ELF-1 (cell line): ENCODE results near the gene HNRNPH3.
"Not testable (repeated sequence)": the region's sequence is repeated elsewhere in the genome, so short reads cannot be mapped to it uniquely, and the experiment has no call there.

Experiments
- DNase-seq: peaks from one replicate; pipeline ENCODE4 v3.0.0-alpha.2; 2016; ENCODE audit warnings: low read depth, low spot score

HNRNPH3 gene, protein sequence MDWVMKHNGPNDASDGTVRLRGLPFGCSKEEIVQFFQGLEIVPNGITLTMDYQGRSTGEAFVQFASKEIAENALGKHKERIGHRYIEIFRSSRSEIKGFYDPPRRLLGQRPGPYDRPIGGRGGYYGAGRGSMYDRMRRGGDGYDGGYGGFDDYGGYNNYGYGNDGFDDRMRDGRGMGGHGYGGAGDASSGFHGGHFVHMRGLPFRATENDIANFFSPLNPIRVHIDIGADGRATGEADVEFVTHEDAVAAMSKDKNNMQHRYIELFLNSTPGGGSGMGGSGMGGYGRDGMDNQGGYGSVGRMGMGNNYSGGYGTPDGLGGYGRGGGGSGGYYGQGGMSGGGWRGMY

DNA sequence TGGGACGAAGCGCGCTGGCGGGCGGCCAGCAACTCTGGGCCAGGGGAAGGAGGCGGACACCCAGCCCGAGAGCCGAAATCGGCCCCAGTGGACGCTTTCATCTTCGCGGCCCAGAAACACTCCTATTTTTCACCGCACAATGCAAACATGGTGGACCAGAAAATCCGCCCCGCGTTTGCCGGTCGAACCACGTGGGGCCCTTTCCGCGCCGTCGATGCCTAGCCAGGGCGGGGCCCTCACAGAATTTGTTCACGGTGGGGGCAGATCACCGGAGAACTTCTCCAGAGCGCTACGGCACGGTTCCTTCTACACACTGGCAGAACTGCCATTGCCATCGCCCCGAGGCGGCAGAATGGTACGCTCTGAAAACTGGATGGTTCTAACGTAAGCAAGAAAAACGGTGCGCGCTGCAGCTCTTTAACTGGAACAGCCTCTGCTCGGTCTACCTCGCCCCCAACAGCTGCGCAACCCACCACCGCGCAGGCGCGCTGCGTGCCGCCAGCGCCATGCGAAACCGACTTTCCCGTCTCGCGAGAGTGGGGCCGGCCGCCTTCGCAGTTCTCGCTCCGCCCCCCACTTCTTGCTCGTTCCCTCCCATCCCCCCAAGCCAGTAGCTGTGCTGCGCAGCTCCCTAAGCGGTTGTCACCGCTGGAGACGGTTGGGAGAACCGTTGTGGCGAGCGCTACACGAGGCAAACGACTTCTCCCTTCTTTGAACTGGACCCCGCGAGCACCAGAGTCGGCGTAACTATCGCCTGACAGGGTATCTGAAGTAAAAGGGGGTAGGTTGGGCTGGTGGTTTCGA lies at the start of gene HNRNPH3:
Gene HNRNPH3, plus strand, starts transcription at position 610 of the 804 bp plus-strand sequence. CDS start 5,158 bp downstream, outside the sequence.
- peak; percentile 99 for DNase-seq

DNA sequence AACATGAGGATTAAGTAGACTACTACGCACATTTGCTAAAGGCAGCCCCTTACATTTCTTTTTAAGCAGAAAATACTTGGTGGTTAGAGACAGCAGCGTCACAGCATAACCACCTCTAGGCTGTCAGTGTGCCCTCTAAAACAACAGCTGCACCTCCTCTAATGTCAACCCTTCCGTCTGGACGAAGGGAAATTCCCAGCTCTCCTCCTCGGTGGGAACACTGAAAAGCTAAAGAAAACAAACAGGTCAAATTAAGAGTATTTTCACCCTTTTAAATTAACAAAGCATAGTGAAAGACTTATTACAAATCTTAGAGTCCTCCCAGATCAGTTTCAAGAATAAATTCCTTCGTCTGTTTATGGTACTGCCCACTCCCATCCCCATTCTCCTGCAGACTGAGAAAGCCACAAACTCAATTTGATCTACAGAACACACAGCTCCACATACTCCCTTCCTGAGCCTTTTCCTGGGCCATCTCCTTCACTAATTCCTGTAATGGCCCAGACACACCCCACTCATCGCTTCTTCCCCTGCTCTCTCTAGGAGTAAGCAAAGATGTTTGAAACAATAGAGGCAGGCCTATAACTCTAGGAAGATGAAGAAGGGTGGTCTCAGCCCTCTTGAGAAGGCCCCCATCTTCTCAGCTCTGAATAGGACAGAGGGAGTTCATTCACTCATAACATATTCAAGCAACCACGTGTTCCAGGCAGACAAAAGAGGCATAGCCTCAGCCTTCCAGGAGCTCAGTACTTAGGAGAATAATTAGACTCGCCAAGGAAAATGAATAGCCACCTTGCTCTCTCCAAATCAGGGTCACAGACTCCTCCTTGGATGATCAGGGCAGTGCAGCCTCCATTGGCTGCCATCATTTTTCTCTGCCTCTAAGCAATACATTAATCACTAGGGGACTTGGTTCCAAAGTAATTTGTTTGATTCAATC lies 47.5 kb upstream of the HNRNPH3 start:
- DNase-seq, result no peak

DNA sequence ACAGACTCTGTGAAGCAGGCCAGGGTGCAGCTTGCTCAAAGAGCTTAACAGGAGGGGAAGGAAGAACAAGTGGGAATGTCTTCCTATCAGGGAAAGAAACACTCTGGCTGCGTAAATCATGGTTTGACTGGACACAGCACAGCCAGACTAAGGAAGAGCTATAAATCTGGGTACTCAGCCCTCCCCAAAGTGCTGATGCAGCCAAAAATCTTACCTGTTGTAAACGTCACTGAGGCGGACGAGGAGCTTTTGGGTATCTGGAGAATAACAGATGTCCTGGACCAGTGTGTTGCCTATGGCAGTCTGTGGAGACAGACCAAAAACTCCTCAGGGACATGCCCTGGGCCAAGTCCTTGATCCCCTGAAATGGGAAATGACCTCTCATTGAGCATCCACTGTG lies 43.1 kb upstream of the HNRNPH3 start:
- DNase-seq, result no peak

DNA sequence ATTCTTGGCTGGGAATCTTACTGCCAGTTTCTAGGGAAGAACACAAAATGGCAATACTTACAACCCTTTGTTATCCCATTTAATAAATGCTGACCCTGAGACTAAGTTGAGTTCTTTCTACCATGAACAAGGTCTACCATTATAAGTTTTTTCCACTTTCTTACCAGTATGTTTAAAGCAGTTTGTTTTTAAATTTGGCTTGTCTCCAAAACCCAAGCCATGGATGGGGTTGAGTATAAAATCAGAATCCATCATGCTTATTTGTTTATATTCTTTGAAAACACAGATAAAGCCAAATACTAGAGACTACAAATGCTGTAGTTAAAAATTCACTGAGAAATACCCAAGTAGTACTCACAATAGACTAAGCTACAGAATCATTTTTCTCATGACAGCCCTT lies 41.1 kb upstream of the HNRNPH3 start:
- no peak for DNase-seq

DNA sequence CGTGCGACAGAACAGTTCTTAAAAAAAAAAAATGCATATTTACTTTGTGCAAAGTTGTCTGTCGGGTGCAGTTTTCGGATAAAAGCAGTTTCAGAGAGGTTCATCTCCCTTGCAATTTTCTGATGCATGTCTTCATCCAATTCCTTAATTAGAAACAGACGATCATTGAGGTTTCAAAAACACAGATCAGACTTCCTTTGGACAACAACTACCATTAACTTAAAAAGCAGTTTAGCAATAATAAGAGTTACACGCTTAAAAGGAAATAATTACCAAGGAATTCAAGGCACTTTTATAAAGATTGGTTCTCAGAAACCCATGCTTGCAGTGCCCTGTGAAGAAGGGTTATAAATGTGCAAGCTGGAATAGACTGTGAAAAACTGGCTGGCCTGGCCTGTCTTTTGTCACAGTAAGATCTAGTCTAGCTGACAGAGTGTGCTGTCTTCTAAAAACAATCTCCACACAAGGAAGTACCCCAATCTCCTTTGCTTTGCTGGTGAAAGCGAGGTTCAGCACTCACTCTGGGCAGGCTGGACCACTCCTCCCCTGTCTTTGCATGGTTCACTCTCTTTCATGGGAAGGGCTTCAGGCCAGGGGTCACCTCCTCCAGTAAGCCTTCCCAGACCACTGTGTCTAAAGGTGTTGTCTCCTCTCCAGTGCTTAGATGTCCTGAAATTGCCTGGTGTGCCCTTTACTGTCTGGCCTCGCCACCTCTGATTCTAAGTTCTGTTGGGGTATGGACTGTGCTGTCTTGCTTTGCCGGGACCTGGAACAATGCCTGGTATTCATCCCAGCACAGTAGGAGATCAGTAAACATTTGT lies 34.8 kb upstream of the HNRNPH3 start:
- no peak for DNase-seq

DNA sequence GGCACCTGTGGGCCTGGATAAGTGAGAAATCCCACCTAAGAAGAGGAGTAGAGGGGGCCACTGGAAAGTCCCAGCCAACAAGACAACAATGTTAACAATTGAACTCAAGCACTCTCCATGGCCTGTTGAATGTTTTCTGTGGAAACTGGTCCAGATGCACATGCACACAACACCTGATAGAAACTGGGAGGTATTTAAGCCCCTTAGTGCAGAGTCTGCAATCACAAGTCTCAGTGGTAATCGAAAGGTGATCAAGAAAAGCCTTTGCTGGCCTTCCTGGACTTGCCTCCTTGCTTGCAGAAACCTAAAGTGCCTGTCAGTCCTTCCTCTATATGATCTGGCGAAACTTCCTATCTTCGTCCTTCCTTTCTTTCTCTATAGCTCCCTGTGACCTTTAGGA lies 30.6 kb upstream of the HNRNPH3 start:
- no peak for DNase-seq

DNA sequence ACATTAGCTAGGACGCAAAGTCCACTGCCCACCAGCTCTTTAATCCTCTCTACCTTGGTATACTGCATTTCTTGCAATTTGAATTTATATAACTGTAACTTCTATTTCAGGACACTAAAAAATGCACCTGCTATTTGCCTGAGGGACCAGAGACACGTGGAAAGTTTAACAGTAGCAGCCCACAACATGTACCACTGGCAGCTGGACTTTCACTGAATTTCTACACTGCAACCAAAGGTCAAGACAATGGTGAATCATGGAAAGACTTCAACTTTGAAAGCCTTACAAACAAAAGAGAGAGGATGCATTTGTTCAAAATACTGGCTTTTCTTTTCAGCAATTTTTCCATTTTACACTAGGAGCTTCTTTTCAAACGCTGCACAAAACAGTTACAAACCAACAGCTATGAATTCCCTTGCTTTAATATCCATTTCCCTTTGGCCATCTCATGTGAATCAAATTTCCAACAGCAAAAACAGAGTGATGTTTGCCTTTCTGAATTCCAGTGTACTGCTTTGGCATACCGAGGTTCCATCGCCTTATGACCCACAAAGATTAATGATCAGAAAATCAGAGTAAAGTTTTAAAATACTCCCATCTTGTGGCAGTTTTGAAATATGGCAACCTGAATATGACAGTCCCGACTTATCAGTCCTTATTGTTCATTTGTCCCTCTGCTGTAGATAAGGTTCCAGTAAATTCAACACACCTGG lies 29.9 kb upstream of the HNRNPH3 start:
- DNase-seq, result no peak

DNA sequence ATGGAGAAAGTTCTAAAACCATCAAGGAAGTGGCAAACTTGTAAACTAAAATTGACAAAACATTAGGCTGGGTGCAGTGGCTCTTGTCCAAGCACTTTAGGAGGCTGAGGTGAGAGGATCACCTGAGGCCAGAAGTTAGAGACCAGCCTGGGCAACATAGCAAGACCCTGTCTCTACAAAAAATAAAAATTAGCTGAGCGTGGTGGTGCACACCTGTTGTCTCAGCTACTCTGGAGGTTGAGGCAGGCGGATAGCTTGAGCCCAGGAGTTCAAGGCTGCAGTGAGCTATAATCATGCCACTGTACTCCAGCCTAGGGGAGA lies 29.4 kb upstream of the HNRNPH3 start:
- no peak for DNase-seq

DNA sequence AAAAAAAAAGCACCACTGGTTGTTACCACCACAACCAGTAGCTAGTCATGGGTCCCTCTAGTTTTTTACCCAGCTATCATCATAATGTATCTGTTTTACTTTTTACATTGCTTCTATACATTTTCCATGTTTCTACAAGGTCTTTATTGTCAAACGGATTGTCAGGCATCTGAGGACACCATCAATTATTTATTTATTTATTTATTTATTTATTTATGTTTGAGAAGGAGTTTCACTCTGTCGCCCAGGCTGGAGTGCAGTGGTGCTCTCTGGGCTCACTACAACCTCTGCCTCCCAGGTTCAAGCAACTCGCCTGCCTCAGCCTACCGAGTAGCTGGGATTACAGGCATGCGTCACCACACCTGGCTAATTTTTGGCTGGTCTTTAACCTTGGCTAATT lies 29.0 kb upstream of the HNRNPH3 start:
- DNase-seq, result no peak

DNA sequence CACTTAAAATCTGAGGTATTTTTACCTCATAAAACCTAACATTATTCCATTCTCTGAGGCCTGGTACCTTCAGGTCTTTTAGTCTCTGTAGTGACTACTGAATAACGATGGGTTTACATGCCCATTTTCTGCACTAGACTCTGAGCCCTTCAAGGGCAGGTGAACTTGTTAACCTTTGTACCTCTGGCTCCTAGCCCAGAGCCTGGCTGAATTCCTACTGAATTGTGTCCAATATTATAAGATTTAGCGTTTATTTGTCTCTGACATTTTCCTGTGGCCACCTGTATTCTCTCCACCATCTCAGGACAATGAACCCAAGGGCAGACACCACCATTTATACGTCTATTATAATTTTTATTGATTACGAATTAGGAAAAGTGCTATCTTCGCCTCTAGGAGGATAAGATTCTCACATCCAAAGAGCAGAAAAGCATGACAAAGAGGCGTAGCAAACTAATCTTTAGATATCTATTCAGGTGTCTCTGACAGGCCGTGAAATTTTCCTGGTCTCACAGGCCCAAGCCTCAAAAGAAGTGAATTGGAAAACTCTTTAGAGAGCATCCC lies 27.9 kb upstream of the HNRNPH3 start:
- no peak for DNase-seq

DNA sequence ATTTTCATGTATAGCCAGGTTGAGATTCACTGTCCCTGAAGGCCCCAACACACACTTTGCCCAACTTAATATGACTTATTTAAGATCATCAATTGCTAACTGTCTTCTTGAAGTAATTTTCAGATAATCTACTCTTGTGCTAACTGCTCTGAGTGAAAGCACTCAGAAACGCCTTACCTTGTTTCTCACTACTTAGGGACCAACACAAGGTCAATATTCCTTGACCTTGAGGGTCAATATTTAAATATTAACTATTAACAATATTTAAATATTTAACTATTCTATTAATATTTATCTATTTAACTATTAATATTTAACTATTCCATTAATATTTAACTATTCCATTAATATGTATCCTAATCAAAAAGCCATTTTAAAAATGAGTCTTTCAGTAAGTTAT lies 26.0 kb upstream of the HNRNPH3 start:
- DNase-seq, result no peak

DNA sequence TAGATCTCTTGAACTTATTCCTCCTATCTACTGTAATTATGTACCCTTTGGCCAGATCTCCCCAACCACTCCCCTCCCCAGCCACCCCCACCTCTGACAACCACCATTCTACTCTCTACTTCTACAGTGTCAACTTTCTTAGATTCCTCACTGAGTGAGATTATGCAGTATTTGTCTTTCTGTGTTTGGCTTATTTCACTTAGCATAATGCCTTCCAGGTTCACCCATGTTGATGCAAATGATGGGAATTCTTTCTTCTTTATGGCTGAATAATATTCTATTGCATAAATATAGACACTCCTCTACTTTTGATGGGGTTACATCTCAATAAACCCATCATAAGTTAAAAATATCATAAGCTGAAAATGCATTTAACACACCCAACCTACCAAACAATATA lies 21.3 kb upstream of the HNRNPH3 start:
- DNase-seq, result no peak

DNA sequence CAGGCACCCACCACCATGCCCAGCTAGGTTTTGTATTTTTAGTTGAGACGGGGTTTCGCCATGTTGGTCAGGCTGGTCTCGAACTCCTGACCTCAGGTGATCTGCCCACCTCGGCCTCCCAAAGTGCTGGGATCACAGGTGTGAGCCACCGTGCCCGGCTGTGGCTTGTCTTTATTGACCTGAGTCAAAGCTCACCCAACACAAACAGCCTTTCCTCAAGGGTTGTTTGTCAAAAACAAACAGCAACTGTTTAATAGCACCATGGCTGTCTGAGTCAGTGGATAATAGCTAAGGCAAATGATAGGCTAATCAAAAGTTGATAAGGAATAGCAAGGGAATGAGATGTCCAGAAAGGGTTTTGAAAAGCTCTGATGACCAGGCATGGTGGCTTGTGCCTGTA lies 16.9 kb upstream of the HNRNPH3 start:
- DNase-seq, result not testable (repeated sequence)

DNA sequence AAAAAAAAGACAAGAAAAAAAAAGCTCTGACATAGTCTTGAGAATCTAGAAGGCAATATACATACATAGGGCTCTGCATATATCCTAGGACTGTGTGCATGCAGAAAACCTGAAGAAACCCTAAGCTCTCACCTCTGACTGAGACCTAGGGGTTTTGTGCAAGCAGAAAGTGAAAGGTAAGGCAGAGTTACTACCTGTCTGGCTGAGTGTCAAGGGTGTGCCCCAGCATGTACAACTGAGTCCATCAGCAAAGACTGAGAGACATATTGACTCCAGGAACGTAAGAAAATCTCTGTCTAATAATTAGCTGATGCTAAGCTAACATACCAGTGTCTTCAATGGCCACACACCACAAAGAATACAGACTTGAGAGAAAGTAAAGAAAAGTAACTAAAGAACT lies 16.3 kb upstream of the HNRNPH3 start:
- DNase-seq, result no peak

DNA sequence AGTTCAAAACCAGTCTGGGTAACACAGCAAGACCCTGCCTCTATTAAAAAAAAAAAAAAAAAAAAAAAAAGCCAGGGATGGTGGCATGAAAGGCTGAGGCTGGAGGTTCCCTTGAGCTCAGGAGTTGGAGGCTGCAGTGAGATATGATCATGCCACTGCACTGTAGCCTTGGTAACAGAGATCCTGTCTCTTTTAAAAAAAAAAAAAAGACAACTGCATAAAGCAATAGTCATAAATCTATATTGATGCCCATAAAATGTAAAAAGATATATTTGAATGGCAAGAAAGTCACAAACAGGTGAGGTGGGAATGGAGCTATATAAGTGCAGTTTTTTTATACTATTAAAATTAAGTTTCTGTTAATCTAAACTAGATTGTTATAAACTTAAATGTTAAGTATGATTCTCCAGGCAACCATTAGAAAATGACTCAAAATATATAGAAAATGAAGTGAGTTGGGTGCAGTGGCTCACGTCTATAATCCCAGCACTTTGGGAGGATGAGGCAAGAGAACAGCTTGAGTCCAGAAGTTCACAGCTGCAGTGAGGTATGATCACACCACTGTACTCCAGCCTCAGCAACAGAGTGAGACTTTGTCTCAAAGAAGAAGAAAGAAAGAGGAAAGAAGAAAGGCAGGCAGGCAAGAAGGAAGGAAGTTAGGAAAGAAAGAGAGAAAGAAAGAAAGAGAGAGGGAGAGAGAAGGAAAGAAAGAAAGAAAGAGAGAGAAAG lies 13.4 kb upstream of the HNRNPH3 start:
- no peak for DNase-seq

DNA sequence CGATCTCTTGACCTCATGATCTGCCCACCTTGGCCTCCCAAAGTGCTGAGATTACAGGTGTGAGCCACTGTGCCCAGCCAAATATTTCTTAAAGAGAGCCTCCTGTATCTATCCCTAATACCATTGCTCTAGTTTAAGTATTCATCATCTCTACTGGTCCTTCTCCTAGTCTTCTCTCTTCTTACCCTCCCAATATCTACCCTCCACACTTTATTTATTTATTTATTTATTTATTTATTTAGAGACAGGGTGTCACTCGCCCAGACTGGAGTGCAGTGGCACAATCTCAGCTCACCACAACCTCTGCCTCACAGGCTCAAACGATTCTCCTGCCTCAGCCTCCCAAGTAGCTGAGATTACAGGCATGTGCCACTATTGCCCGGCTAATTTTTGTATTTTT lies 7.5 kb upstream of the HNRNPH3 start:
- not testable (repeated sequence) for DNase-seq

DNA sequence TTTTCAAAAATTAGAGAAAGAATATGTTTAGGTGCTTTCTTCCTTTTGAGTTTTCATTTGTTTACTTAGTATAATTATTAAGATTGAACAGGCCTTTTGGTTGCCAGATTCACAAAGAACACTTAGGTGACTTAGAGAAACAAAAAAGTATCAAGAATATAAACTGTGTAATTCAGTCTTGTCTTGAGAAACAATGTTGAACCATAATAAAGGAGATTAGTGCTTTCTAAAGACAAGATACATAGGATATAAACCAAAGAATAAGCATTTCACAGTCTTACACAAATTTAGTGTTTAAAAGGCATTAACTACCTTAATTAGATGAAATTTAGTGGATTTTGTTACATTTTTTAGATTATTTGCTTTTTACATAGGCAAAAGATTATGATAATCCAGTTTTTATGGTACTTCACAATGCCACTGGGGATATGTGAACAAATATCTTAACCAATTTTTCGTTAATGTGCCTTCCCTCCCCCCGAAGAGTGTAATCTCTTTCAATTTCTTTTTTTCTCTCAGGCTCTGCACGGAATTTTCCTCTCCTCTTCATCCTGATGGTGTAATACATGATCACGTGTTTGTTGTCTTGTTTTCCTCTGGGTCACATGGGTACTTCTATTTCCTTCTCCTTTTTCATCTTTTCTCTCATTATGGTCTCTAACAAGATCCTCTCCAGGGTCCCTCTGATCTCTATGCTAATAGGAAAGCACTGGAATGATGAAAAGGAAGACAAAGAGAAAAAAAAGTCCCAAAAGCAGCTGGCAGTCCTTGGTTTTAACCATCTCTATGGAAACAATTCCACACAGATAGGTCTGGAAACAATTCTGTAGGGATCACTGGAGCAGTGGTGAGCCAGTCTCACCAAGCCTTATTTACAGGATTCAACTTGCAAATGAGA lies 3.7 kb upstream of the HNRNPH3 start:
- DNase-seq, result peak; percentile 40

DNA sequence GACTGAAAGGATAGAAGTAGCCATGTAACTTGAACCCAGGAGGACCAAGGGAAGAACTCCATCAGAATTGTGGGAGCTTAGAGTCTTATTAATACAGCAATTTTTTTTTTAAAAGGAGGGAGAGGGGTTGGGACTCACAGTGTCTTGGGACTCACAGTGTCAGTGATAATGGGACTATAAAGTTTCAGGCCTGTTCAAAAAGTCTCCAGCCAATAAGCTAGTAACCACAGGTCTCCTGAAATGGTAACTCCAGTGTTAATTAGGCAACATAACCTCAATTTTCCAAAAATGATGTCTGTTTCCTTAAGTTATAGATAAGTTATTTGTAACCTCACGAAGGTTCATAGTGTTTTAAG lies 2.4 kb upstream of the HNRNPH3 start:
- no peak for DNase-seq
